DND-41 (cell line): ENCODE results near the gene CIT.

Experiments
- ATAC-seq: fragments of 200-7000 bp; cut with Tn5 transposase; 3 replicates; pipeline ENCODE4 v1.9.1; 2021; ENCODE audit warnings: low read depth; ENCODE audit not compliant: insufficient read depth
- DNase-seq: peaks from one replicate; pipeline ENCODE4 v3.0.0-alpha.2; 2020
- H2AFZ ChIP-seq: 2 replicates; pipeline ENCODE4 v1.6.0; 2012; ENCODE audit warnings: low read depth, low read length
- H3K27ac ChIP-seq: 2 replicates; pipeline ENCODE4 v1.5.1; 2012; ENCODE audit warnings: low read length, inconsistent platforms
- H3K27me3 ChIP-seq: fragments of 200-600 bp; sonication (generic); 2 replicates; pipeline ENCODE4 v1.6.0; 2012; ENCODE audit warnings: low read length, mild to moderate bottlenecking, inconsistent platforms; ENCODE audit not compliant: insufficient read depth, poor library complexity
- H3K36me3 ChIP-seq: 2 replicates; pipeline ENCODE4 v1.5.1; 2012; ENCODE audit warnings: low read length, inconsistent platforms; ENCODE audit not compliant: insufficient read depth
- H3K4me1 ChIP-seq: 2 replicates; pipeline ENCODE4 v1.5.1; 2012; ENCODE audit warnings: mild to moderate bottlenecking, low read length; ENCODE audit not compliant: insufficient read depth
- H3K4me2 ChIP-seq: 2 replicates; pipeline ENCODE4 v1.6.0; 2012; ENCODE audit warnings: mild to moderate bottlenecking, moderate library complexity, low read length, inconsistent platforms; ENCODE audit not compliant: insufficient read depth
- H3K4me3 ChIP-seq, 2 experiments: fragments of 200-600 bp in 1 of 2; shearing (Covaris generic) in 1 of 2; 2 replicates each; pipeline ENCODE4 v1.5.1; 2012 to 2016; ENCODE audit warnings: inconsistent platforms in 2 of 2, low read length in 2 of 2, mild to moderate bottlenecking in 2 of 2, low read depth in 1 of 2, moderate library complexity in 1 of 2
- H3K79me2 ChIP-seq: 2 replicates; pipeline ENCODE4 v1.6.0; 2012; ENCODE audit warnings: low read length, inconsistent platforms; ENCODE audit not compliant: insufficient read depth
- H3K9ac ChIP-seq: 2 replicates; pipeline ENCODE4 v1.6.0; 2012; ENCODE audit warnings: low read depth, mild to moderate bottlenecking, inconsistent platforms, low read length, moderate library complexity
- H3K9me3 ChIP-seq: 2 replicates; pipeline ENCODE4 v1.5.1; 2012; ENCODE audit warnings: low read length, moderate library complexity, mild to moderate bottlenecking, inconsistent platforms; ENCODE audit not compliant: insufficient read depth, severe bottlenecking
- H4K20me1 ChIP-seq: 2 replicates; pipeline ENCODE4 v1.6.0; 2012; ENCODE audit warnings: low read length; ENCODE audit not compliant: insufficient read depth
- CTCF ChIP-seq: IDR thresholded peaks from 2 replicates; pipeline ENCODE4 v1.5.1; 2012; ENCODE audit warnings: borderline replicate concordance, low read length, moderate library complexity, mild to moderate bottlenecking; ENCODE audit not compliant: poor library complexity, severe bottlenecking; ENCODE audit errors: extremely low read depth
- EZH2 ChIP-seq: IDR thresholded peaks from 3 replicates; pipeline ENCODE4 v1.6.1; 2012; ENCODE audit warnings: borderline replicate concordance, low read depth, mild to moderate bottlenecking, moderate library complexity, low read length, inconsistent platforms; ENCODE audit not compliant: severe bottlenecking

CIT gene

GRCh38 chr12:119826661-119827445 lies 50.3 kb downstream of the CIT start:
- Histone ChIP-seq H3K27ac (no peak overlapping the region), H3K27me3 (no peaks in the 10 kb centered on the region), H4K20me1 (no peaks in the 10 kb centered on the region), H3K79me2 (no peaks in the 10 kb centered on the region), H3K9me3 (no peaks in the 10 kb centered on the region), H3K4me1 (no peaks in the 10 kb centered on the region), H3K36me3 (peaks cover 87% of the 10 kb centered on the region), H3K9ac (no peak overlapping the region), H3K4me2 (no peak overlapping the region), H2AFZ (no peak overlapping the region), H3K4me3 (no peak overlapping the region)
- ATAC-seq (no peak), DNase-seq (no peak)
- no peak for TF ChIP-seq EZH2
- no peak for TF ChIP-seq CTCF

- peaks cover 79% of the 10 kb centered on the region for H3K36me3 ChIP-seq
- H2AFZ ChIP-seq = no peak overlapping the region
- H3K79me2 ChIP-seq = no peaks in the 10 kb centered on the region
- no peaks in the 10 kb centered on the region for H3K9me3 ChIP-seq
- no peak overlapping the region for H3K4me3 ChIP-seq
- no peak overlapping the region for H3K9ac ChIP-seq
- H3K4me2 ChIP-seq = no peak overlapping the region
- DNase-seq (no peak), ATAC-seq (no peak)
- H4K20me1 ChIP-seq = no peaks in the 10 kb centered on the region
- TF ChIP-seq CTCF (no peak), EZH2 (no peak)
- no peaks in the 10 kb centered on the region for H3K27me3 ChIP-seq
- H3K27ac ChIP-seq = no peak overlapping the region
- no peaks in the 10 kb centered on the region for H3K4me1 ChIP-seq
Measured at GRCh38 chr12:119825262-119825661, 51.9 kb downstream of the CIT start.

- no peak overlapping the region for H3K4me3 ChIP-seq
- no peaks in the 10 kb centered on the region for H3K27me3 ChIP-seq
- H4K20me1 ChIP-seq = peaks cover 4% of the 10 kb centered on the region; the same call in 1 of the 2 replicates
- no peaks in the 10 kb centered on the region for H3K4me1 ChIP-seq
- peaks cover 19% of the 10 kb centered on the region for H3K79me2 ChIP-seq
- DNase-seq = no peak
- no peak overlapping the region for H3K27ac ChIP-seq
- H2AFZ ChIP-seq = no peak overlapping the region
- no peak overlapping the region for H3K9ac ChIP-seq
- no peaks in the 10 kb centered on the region for H3K9me3 ChIP-seq
- ATAC-seq = no peak
- no peak for TF ChIP-seq EZH2
- TF ChIP-seq CTCF = no peak
- no peak overlapping the region for H3K4me2 ChIP-seq
- peaks cover 77% of the 10 kb centered on the region for H3K36me3 ChIP-seq
Measured at GRCh38 chr12:119822046-119822445, 55.1 kb downstream of the CIT start.
